ENCODE results near the gene ELF2. TPM values are rescaled to one million over a fixed set of nuclear protein-coding genes. Genes with fewer than 3 reads are reported as not detected.

ELF2 gene
- total RNA-seq, 2 donors from 2014 or later: 47.6 to 53.9 TPM

- H3K9me3 Mint-ChIP-seq: no peaks in the 10 kb centered on the region
- peaks cover 55% of the 10 kb centered on the region for H3K36me3 Mint-ChIP-seq (ENCODE audit: low read depth)
- Histone ChIP-seq H3K4me3 (ENCODE audit: low read length) (no peak overlapping the region), H3K27me3 (ENCODE audit: control insufficient read depth, insufficient read depth, low read length, poor library complexity, severe bottlenecking) (no peaks in the 10 kb centered on the region), H3K36me3 (ENCODE audit: control insufficient read depth, insufficient read depth, low read length) (peaks cover 79% of the 10 kb centered on the region), H3K9me3 (ENCODE audit: control insufficient read depth, low read length) (no peaks in the 10 kb centered on the region), H3K9ac (ENCODE audit: extremely low read depth, low read length, poor library complexity, severe bottlenecking) (no peak overlapping the region), H3K4me1 (ENCODE audit: control insufficient read depth, insufficient read depth, low read length) (no peaks in the 10 kb centered on the region), H3K27ac (ENCODE audit: low read depth, low read length) (no peak overlapping the region)
- 98 to 100% methylated on average over 2 to 3 of the region's 3 CpGs for WGBS, 2 experiments (ENCODE audit: insufficient coverage in 1 of 2, insufficient read length in 1 of 2)
- no peak for DNase-seq
- H3K27me3 Mint-ChIP-seq (ENCODE audit: insufficient read depth): no peaks in the 10 kb centered on the region
- no peaks in the 10 kb centered on the region for H3K4me1 Mint-ChIP-seq
- H3K27ac Mint-ChIP-seq: no peak overlapping the region
- TF ChIP-seq CTCF (conservative IDR thresholded peaks at IDR 0.05): no peak
- H3K4me3 Mint-ChIP-seq: no peak overlapping the region
Measured at GRCh38 chr4:139048026-139048425, 129.0 kb downstream of the ELF2 start.

- no peaks in the 10 kb centered on the region for H3K27me3 ChIP-seq (ENCODE audit: control insufficient read depth, insufficient read depth, low read length, poor library complexity, severe bottlenecking)
- no peaks in the 10 kb centered on the region for H3K4me1 ChIP-seq (ENCODE audit: control insufficient read depth, insufficient read depth, low read length)
- H3K27me3 Mint-ChIP-seq (ENCODE audit: insufficient read depth): no peaks in the 10 kb centered on the region
- H3K27ac ChIP-seq (ENCODE audit: low read depth, low read length): no peak overlapping the region
- no peak overlapping the region for H3K9ac ChIP-seq (ENCODE audit: extremely low read depth, low read length, poor library complexity, severe bottlenecking)
- H3K36me3 ChIP-seq (ENCODE audit: control insufficient read depth, insufficient read depth, low read length): peaks cover 72% of the 10 kb centered on the region
- no peaks in the 10 kb centered on the region for H3K9me3 Mint-ChIP-seq
- TF ChIP-seq CTCF (conservative IDR thresholded peaks at IDR 0.05): no peak
- no peak for DNase-seq
- peaks cover 51% of the 10 kb centered on the region for H3K36me3 Mint-ChIP-seq (ENCODE audit: low read depth)
- no peak overlapping the region for H3K4me3 ChIP-seq (ENCODE audit: low read length)
- WGBS, 2 experiments (ENCODE audit: insufficient coverage in 1 of 2, insufficient read length in 1 of 2): 94% methylated on average over 2 of the region's 2 CpGs; no CpG with 5 or more reads in 1 of the 2 experiments
- peak overlapping the region; percentile 13 for H3K27ac Mint-ChIP-seq
- H3K9me3 ChIP-seq (ENCODE audit: control insufficient read depth, low read length): no peaks in the 10 kb centered on the region
- no peak overlapping the region for H3K4me3 Mint-ChIP-seq
- no peaks in the 10 kb centered on the region for H3K4me1 Mint-ChIP-seq
Measured at GRCh38 chr4:139044291-139044690, 132.7 kb downstream of the ELF2 start.

- H3K4me3 Mint-ChIP-seq: no peak overlapping the region
- H3K27me3 ChIP-seq (ENCODE audit: control insufficient read depth, insufficient read depth, low read length, poor library complexity, severe bottlenecking): no peaks in the 10 kb centered on the region
- 94 to 96% methylated on average over 7 to 10 of the region's 10 CpGs for WGBS, 2 experiments (ENCODE audit: insufficient coverage in 1 of 2, insufficient read length in 1 of 2)
Measured at GRCh38 chr4:139042981-139043460, 134.0 kb downstream of the ELF2 start.

More at GRCh38 chr4:139042981-139043460, 134.0 kb downstream of the ELF2 start:
- H3K27ac Mint-ChIP-seq: peak overlapping the region; percentile 73
- Histone ChIP-seq H3K4me3 (ENCODE audit: low read length) (no peak overlapping the region), H3K9ac (ENCODE audit: extremely low read depth, low read length, poor library complexity, severe bottlenecking) (no peak overlapping the region), H3K9me3 (ENCODE audit: control insufficient read depth, low read length) (no peaks in the 10 kb centered on the region), H3K36me3 (ENCODE audit: control insufficient read depth, insufficient read depth, low read length) (peaks cover 66% of the 10 kb centered on the region), H3K27ac (ENCODE audit: low read depth, low read length) (no peak overlapping the region), H3K4me1 (ENCODE audit: control insufficient read depth, insufficient read depth, low read length) (no peaks in the 10 kb centered on the region)
- no peaks in the 10 kb centered on the region for H3K4me1 Mint-ChIP-seq
- no peak for TF ChIP-seq CTCF (conservative IDR thresholded peaks at IDR 0.05)
- H3K9me3 Mint-ChIP-seq: no peaks in the 10 kb centered on the region
- DNase-seq: no peak
- H3K27me3 Mint-ChIP-seq (ENCODE audit: insufficient read depth): no peaks in the 10 kb centered on the region
- H3K36me3 Mint-ChIP-seq (ENCODE audit: low read depth): peaks cover 43% of the 10 kb centered on the region
